GM15510 (cell line): ENCODE measurements around the gene COL5A2.

Experiments
- POLR2A ChIP-seq: IDR thresholded peaks from 3 replicates; pipeline ENCODE4 v1.6.1; 2011; ENCODE audit warnings: borderline replicate concordance; ENCODE audit not compliant: insufficient read length; ENCODE audit errors: extremely low read depth

Gene COL5A2

DNA sequence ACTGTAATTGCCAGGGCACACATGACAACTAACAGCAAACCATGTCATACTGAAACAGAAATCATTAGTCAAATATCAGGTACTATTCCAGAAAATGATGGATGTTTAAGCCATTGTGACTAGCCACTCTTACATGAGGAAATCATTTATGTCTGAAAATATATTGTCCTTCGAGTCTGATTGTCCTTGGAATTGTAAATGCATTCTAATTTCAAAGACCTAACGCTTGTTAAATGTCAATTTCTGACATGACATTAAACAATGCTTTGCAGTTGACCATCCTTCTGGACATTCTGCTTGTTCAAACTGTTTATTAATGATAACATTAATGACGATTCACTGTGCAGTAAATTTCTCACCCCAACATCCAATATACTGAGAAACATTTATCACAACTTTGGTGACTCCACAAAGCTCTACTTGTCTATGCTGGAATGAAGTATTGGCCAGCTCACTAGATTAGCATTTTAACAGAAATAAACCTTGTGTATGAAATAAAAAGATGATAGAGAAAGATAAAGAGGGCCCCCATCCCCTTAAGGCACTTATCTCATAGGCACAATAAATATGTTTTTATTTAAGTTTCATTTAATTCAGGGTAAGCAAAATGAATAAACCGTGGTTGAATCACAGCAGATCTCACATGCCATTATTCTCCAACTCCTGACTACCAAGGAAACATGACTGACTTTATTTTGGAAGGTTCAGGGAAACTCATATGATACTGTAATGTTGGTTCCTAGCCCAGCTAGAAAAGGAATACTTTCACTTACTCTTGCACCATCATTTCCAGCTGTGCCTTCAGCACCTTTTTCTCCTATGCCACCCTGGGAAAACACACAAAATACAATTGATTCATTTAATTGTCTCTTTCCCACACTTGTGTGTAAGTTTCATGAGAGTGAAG, 123.1 kb downstream of the COL5A2 start:
- TF ChIP-seq POLR2A = no peak

DNA sequence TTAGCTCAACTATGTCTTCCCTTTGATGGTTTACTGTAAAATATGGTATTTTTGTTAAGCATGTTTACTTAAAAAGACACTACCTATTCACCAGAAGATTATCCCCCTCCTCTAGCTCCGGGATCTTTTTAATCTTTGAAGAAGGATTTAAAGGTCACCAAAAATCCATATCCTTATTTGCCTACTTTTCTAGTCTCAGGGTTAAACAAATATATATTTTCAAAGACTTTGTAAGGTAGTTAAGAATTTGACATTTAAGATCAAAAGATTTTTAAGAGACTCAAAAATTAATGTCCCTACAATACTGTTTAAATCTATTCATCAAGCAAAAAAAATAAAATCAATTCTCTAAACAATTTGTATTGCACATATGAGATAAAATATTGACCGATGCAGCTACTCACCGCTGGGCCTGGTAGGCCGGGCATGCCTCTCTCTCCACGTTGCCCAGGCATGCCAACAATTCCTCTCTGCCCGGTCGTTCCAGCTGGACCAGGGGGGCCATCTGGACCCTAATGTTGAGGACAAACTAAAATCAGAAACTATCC, 129.3 kb downstream of the COL5A2 start:
- no peak for TF ChIP-seq POLR2A

DNA sequence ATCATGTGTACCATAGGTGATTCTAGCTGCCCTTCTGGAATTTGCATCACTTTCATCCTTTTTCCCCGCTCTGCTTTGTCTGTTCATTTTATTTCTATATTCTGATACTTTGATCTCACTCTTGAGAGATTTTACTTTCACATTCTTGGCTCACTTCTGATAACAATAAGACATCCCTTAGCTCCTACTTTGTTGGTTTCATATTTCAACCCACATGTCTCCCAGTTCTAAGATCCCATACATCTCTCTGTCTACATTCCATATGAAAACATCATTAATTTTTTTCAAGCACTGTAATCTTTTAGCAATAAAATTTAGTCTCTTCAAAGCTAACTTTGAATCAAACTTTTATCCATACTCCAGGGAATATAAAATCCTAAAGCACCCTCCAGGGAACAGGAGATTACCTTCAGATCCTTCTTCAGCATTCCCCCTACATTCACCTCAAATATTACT, 129.8 kb downstream of the COL5A2 start:
- no peak for TF ChIP-seq POLR2A

DNA sequence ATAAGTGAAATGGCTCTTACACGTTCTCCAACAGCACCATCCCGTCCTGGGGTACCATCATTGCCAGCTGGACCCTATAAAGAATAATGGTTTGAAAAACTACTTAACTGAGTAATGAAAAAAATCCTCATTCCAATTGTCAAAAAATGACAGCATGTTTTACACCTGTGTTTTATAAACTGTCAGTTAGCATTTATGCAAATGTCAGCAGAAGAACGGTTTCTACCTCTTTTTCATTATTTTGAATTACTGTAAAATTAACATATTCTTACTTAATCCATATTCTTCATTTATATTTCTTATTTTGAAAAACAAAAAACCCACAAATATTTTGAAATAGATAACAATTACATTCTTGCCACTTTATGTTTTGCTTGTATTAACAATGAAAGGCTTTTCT, 131.4 kb downstream of the COL5A2 start:
- no peak for TF ChIP-seq POLR2A

- TF ChIP-seq POLR2A = no peak
Observed at GRCh38 chr2:189047171-189047888, 132.2 kb downstream of the COL5A2 start.

- TF ChIP-seq POLR2A = no peak
Observed at GRCh38 chr2:189046320-189046719, 133.2 kb downstream of the COL5A2 start.

DNA sequence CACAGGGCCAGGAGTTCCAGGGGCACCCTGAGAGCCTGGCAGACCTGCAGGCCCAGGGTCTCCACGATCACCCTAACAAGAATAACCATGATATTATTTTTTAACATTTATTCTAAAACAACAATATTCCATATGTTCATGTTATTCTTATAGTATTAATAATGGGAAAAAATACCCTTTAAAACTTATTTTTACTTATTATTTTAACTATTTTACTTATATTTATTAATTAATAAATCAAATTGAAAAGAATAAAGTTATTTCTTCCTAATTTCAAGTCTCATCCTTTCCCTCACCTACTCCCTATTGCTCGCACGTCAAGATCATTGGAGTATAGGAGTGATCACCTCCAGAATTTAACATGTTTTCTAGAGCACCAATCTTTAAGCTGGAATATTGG, 133.7 kb downstream of the COL5A2 start:
- TF ChIP-seq POLR2A = no peak

GRCh38 chr2:189037518-189037917, 142.0 kb downstream of the COL5A2 start:
- no peak for TF ChIP-seq POLR2A

GRCh38 chr2:189024901-189025618, 154.5 kb downstream of the COL5A2 start:
- TF ChIP-seq POLR2A = no peak

- TF ChIP-seq POLR2A = no peak
Observed at GRCh38 chr2:189022492-189022891, 157.1 kb downstream of the COL5A2 start.

GRCh38 chr2:189022053-189022481, 157.5 kb downstream of the COL5A2 start:
- TF ChIP-seq POLR2A = no peak

- no peak for TF ChIP-seq POLR2A
Observed at GRCh38 chr2:189020179-189020578, 159.4 kb downstream of the COL5A2 start.

DNA sequence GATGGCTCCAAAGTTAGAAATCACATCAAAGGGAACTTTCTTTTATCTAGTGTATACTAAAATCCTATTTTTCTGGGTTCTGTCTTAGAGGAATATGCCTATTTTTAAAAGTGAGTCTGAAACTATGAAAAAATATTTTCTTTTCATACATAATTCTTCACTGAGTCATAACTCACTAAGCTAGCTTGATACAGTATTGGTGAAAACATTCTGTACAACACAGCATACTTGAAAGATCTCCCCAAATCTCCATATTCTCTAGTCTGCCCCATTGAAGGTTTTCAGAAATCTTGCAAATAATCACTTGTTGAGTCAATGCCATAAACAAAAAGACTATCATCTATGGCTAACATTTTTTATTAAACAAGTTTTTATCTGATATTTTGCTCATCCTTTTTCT, 160.9 kb downstream of the COL5A2 start:
- no peak for TF ChIP-seq POLR2A

- no peak for TF ChIP-seq POLR2A
Observed at GRCh38 chr2:189016311-189016861, 163.2 kb downstream of the COL5A2 start.

GRCh38 chr2:189015359-189015758, 164.2 kb downstream of the COL5A2 start:
- no peak for TF ChIP-seq POLR2A

DNA sequence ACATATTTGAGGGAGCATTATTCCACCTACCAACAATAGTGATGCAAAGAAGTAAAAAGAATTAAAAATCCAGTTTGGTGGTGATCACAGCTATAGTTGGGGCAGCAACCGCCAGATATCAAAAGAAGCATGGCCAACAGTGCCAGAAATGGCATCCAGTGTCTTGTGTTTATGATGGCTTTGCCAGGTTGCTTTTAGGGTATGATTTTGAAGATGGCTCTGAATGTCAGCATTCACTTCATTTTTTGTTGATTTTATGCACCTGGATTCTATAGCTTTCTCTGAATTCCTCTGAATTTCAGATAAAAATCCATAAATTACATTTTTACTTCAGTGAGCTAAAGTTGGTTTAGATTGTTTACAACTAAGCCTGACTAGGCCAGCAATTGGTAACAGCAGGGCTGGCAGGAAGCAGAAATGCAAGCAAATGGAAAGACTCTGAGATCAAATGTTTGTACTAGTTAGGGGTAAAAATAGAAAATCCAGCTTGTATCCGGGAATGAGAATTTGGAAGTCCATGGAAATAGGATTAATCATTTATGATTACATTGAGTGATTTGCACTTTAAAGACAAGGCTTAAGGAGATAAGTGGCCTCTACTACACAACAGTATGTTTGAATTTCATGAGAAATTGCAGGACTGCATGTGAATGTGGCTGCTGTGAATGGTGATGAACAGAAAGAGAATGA, 165.0 kb downstream of the COL5A2 start:
- no peak for TF ChIP-seq POLR2A
